Activated CD4-positive, CD25-positive, alpha-beta regulatory T cell treated with anti-CD3 and anti-CD28 coated beads, Interleukin-2, amount 50 U/mL, for 24 hours (primary cell): ENCODE data around the gene POLR2L.

Experiments used
- ATAC-seq, 2 donors: fragments of 150-1000 bp; cut with Tn5 transposase; one replicate each; pipeline ENCODE4 v1.10.0; 2021; ENCODE audit warnings: mild to moderate bottlenecking in 1 of 2, moderate library complexity in 1 of 2

The POLR2L gene

DNA sequence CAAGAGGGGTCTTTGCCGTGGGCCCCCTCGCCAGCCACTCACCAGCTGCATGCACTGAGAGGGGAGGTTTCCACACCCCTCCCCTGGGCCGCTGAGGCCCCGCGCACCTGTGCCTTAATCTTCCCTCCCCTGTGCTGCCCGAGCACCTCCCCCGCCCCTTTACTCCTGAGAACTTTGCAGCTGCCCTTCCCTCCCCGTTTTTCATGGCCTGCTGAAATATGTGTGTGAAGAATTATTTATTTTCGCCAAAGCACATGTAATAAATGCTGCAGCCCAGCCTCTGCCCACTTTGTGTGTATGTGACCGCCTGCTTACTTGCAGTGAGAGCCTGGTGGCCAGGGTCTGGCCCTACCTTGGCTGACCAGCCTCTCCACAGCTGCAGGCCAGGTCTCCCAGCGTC, 17.4 kb downstream of the POLR2L start:
- no peak for ATAC-seq

DNA sequence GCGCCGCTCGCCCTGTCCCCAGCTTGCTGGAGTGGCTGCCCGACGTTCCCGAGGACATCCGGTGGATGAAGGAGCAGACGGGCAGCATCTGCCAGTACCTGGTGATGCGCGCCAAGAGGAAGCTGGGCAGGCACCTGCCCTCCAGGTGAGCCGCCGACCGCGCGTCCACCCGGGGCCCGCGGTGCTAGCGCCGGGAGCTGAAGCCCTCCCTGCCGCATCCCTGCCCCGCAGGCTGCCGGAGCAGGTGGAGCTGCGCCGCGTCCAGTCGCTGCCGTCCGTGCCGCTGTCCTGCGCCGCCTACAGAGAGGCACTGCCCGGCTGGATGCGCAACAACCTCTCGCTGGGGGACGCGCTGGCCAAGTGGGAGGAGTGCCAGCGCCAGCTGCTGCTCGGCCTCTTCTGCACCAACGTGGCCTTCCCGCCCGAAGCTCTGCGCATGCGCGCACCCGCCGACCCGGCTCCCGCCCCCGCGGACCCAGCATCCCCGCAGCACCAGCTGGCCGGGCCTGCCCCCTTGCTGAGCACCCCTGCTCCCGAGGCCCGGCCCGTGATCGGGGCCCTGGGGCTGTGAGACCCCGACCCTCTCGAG, 17.9 kb downstream of the POLR2L start:
- no peak for ATAC-seq

DNA sequence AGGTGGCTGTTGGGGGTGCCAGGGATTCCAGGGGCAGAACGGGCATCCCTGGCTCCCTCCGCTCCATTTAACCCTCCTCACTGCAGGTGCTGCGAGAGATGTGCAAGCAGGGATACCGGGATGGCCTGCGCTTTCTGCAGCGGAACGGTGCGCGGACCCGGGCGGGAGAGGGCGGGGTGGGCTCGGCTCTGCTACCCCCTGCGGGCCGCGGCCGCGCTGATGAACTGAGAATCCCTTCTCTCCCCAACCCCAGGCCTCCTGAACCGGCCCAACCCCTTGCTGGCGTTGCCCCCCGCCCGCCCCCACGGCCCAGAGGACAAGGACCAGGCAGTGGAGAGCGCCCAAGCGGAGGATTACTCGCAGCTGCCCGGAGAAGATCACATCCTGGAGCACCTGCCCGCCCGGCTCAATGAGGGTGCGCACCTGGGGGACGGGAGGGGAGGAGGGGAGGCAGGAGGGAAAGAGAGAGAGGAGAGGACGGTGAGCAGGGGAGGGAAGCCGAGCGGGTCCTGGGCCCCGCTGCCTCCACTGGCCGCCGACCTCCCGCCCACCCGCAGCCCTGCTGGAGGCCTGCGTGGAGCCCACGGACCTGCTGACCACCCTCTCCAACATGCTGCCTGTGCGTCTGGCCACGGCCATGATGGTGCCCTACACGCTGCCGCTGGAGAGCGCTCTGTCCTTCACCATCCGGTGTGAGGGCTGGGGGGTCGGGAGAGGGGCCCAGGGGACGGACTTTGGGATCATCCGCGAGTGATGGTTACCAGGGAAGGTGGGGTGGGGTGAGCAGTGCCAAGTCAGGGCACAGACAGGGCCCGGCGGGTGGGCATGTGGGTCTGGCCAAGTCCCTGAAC, 18.7 kb downstream of the POLR2L start:
- ATAC-seq = no peak

DNA sequence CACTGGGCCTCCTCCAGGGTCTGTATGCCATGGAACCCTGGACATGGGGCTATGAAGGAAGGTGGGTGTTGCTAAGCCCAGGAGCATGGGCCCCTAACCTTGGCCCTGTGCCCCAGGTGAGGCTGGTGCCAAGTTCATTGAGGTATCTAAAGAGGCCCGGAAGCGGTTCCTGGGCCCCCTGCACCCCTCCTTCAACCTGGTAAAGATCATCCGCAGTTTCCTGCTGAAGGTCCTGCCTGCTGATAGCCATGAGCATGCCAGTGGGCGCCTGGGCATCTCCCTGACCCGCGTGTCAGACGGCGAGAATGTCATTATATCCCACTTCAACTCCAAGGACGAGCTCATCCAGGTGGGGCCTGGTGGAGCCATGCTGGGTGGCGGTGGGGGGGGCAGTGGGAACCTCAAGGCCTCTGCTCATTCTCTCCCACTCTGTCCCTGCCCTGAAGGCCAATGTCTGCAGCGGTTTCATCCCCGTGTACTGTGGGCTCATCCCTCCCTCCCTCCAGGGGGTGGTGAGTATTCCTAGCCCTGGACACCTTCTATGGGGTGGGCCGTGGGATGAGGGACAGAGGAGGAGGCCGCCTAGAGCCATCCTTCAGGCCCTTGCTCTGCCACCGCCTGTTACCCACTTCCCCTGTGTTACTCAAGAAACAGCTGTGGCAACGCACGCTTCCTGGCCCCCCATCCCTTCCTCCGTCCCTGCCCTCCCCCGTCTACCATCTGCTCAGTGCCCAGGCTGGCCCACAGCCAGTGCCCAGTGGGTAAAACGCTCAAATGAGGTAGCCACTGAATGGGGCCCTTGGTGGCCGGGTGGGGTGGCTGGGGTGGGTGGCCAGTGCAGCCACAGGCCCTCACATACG, 20.6 kb downstream of the POLR2L start:
- ATAC-seq = no peak

DNA sequence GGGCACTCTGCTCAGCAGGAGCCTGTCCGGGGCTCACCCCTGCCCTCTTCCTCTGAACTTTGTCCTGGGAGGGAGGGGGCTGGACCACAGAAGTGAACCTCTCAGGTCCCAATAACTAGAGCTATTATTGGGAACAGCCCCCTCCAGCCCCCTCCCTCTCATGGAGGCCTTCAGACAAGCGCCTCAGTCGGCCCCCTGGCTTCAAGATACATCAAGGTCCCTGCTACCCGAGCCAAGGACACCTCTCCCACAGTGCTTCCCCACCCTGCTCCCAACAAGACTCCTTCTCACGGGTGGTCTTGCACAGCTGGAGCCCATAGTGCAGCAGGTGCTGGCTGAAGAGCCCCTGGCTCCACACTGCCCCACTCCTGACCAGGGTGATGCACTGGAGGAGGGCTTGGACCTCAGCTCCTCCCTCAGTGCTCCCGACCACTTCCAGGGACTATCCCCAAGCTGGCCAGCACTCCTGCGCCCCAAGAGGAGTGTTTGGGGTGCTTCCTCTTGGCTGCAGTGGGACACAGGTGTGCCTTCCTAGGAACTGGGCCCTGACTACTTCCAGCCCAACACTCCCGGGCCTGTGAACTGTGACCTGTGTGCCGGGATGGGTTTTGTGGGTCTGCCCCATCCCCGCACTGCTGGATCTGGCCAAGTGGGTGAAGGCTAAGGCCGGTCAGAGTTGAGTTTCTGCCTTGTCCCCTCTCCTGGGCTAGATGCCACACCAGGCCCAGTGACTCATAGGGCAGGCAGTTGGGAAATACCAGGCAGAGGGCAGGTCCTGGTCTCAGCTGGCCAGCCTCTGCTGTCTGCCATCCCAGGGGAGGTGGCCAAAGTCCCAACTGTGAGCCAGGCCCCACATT, 21.4 kb downstream of the POLR2L start:
- no peak for ATAC-seq

DNA sequence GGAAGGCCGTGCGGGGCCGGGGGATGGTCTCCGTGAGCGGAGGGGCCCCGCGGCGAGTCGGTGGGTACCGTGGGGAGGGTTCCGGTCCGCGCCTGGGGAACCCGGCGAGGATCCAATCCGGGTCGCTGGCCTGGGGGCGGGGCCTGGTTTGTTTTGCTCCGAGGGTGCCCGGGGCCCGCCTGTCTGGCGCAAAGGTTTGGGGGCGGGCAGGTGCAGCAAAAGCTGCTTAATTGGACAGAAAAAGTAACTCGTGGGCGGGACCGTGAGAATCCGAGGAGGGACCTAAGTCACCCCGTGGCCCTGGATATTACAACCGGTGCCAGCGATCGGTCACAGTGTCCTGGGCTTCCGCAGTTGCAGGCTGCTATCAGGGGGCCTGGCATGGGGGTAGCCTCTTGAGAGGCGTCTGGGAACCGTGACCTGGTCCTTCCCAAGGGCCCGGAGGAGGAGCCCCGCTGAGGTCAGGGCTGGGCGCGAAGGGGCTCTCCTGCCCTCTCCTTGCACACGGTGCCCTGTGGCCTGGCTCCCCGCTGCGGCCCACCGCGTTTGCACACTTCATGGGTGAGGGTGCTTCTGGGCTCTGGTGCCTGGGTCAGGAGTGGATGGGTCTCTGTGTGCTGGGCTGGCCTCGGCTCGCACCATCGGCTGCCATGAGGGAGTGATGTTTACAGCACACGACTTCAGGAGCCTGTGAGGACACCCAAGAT, 22.2 kb downstream of the POLR2L start:
- ATAC-seq = peak; percentile 75 to 77

DNA sequence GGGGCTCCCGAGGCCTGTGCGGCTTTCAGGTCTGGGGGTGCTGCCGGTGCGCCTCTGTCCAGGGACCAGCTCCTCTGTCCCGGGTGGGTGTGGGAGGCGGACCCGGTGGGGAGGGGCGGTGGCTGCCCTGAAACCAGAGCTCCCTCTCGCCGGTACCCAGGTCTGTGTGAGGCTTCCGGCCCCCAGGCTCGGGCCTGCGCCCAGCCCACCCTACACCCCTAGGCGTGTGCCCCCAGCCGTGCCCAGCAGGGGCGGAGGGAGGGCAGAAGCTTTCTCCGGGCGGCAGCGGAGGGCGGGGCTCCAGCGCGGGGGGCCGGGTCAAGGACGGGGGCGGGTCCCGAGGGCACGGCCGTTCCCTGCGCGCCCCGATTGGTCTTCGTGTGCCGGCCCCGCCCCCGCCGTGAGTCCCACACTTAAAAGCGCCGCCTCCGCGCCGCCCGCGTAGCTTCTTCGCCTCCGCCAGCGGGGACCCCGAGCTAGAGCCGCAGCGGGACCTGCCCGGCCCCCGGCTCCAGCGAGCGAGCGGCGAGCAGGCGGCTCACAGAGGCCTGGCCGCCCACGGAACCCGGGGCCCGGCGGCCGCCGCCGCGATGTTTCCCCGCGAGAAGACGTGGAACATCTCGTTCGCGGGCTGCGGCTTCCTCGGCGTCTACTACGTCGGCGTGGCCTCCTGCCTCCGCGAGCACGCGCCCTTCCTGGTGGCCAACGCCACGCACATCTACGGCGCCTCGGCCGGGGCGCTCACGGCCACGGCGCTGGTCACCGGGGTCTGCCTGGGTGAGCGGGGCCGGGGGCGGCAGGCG, 23.0 kb downstream of the POLR2L start:
- ATAC-seq = peak; percentile 71 to 79

DNA sequence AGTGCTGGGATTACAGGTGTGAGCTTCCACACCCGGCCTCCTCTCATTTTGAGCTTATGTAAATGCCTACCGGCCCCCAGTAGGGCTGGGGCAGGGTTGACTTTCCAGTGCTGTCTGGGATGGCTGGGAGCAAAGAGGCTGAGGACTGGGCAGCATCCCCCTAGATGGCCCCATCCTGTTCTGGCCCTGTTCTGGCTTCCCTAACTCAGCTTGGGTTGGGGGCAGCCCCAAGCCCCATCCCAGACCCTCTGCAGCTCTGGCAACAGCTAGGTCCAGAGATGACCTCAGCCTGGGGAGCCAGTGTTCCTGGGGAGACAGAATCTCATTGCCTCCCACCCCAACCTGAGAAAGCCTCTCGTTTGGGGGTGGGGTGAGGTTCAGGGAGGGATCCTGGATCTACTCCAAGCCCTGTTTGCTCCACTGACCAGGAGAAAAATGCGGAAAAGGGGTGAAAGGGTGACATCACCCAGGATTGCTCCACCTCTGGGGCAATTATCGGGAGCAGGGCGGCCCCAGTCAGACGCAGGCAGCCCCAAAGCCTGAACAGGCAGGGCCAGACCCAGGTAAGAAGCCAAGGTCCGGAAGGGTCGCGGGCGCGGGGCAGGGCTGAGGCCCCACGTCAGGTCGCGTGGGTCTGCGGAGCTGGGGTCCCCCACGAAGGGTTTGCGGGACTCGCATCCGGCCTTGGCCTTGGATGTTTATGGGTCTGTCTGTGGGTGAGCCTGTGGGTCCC, 23.8 kb downstream of the POLR2L start, which contains the start of gene PNPLA2:
PNPLA2 (plus strand) TSS at position 519 of the 733 bp plus-strand sequence. CDS start 805 bp downstream, outside the sequence.
- no peak for ATAC-seq

DNA sequence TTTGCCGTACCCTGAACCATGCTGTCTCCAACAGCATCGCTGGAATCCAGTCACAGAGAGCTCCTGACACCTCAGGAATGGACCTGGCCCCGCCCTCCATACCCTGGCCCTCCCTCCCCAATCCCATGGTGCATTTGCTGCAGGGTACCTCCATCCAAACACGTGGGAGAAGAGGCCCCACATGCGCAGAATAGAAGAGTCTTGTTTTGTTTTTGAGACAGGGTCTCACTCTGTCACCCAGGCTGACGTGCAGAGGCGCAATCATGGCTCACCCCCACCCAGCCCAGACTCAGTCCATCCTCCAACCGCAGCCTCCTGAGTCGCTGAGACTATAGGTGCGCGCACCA, 25.9 kb downstream of the POLR2L start:
- ATAC-seq = no peak

DNA sequence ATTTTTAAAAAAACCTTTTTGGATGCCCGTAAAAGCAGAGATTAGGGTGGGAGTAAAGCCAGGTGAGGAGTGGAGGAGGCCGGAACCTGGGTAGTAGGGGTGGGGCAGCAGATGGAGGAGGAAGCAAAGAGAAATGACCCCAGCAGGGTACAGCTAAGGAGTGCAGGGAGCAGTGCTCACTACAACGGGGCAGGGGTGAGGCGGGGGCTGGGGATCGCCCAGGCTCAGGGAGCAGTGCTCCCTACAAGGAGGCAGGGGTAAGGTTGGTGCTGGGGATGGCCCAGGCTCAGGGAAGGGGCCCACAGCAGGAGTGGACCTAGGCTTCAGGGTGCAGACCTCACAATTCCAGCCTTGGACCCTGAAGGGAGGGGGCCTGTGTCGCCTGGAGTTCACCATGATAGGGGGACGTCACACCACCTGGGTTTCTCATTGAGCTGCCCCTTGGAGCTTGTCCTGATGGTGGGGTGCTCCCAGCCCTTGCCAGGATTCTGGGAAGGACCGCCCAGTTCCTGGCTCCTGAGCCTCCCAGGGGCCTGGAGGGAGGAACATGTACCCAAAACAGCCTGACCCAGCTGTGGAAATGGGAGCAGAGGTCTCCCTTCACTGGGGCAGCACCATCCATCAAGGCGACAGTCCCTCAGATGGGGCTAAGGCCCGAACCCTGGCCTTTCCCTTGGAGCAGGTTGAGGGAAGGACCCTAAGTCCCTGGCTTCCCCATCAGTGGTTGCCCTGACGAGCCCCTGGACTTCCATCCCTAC, 26.5 kb downstream of the POLR2L start:
- ATAC-seq = no peak

DNA sequence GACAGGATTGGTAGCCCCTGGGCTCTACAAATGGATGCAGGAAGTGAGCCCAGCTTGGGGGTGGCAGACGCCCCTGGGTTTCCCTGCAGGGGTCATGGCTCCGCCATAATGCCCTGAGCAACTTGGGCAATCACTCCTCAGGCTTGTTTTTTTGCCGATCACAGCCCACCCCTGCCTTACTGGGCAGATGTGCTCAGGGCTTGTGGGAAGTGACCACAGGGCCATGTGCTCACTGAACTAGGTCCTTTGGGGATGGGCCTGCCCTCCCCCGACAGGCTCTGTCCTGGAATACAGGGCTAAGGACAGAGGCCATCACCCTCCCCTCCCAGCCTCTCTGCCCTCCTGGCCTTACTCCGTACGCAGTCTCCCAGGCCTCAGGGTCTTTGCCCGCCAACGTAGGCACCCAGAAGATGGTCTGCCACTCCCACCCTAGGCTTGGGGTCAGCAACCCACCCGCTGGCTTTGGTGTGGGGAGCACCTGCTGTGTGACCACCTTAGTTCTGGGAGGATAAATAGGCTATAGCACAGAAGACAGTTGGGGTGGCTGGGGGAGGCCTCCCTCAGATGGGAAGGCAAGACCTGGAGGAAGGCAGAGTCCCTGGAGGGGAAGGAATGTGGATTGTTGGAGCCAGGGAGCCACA, 28.8 kb downstream of the POLR2L start:
- no peak for ATAC-seq

DNA sequence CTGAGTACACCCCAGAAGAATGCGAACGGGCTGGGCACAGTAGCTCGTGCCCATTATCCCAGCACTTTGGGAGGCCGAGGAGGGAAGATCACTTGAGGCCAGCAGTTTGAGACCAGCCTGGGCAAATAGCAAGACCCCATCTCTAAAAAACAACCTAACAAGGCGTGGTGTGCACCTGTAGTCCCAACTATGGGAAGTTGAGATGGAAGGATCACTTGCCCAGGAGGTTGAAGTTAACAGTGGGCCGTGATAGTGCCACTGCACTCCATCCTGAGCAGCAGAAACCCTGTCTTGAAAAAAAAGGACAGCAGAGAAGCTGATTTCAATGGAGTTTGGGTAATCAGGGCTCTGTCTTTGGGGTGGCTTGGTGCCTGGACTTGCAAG, 29.3 kb downstream of the POLR2L start:
- ATAC-seq = no peak

DNA sequence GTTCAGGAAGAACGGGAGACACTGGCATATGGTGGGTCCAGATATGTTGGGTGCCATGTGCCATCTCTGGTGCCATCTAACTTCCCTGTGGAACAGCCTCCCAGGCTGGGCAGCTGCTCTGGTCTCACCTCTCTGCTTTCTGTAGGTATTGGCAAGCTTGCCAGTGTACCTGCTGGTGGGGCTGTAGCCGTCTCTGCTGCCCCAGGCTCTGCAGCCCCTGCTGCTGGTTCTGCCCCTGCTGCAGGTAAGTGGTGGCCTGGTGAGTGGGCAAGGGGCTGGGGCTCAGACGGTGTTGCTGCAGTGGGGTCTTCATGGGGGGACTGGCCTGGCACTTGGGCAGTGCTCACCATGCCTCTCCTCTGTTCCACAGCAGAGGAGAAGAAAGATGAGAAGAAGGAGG, 29.9 kb downstream of the POLR2L start:
- ATAC-seq = no peak

DNA sequence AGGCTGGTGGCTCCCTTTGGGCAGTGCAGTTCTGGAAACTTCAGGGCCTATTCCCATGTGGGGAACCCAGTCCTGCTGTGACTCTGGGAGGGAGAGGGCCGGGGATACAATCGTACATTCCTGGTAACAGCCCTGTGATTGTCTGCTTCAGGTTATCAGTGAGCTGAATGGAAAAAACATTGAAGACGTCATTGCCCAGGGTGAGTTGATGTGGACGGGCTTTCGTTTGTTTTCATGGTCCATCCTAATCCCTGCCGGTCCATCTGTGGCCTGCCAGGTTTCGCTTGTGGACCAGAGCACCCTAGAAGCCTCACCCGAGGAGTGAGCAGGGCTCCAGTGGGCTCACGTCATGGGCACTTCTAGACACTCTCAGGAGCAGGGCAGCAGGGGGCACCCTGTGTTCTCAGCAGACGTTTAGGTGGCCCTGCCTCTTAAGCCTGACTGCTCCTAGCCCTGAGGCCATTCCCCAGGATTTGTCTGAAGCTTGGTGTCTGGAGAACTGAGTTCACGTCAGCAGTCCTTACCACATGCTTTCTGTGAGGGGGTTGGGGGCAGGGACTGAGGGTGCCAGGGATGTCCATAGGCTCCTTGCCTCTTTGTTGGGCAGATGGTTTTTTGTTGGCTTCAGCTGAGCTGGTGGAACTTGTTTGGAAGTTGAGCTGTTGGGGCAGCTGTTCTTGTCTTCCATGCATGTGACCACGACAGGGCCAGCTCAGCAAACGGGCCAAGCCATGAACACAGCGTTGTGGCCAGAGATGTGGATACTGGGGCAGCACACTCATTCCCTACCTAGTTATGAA, 30.7 kb downstream of the POLR2L start:
- no peak for ATAC-seq

DNA sequence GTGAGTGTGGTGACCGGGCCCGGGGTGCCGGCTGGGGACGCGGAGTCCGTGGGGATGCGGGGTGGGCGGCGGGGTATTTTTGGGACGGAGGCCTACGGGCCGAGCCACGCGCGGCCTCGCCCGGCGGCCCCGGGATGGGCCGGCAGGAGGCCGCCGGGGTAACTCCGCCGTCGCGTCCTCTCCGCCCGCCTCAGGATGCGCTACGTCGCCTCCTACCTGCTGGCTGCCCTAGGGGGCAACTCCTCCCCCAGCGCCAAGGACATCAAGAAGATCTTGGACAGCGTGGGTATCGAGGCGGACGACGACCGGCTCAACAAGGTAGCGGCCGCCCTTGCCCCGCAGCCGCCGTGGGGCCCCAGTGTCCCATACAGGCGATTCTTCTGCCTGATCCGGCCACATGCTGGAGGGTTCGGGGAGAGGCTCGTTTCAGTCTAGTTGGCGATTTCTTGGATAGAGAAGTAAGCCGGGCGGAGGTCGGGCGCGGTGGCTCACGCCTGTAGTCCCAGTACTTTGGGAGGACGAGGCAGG, 32.2 kb downstream of the POLR2L start:
- ATAC-seq = peak; percentile 2

DNA sequence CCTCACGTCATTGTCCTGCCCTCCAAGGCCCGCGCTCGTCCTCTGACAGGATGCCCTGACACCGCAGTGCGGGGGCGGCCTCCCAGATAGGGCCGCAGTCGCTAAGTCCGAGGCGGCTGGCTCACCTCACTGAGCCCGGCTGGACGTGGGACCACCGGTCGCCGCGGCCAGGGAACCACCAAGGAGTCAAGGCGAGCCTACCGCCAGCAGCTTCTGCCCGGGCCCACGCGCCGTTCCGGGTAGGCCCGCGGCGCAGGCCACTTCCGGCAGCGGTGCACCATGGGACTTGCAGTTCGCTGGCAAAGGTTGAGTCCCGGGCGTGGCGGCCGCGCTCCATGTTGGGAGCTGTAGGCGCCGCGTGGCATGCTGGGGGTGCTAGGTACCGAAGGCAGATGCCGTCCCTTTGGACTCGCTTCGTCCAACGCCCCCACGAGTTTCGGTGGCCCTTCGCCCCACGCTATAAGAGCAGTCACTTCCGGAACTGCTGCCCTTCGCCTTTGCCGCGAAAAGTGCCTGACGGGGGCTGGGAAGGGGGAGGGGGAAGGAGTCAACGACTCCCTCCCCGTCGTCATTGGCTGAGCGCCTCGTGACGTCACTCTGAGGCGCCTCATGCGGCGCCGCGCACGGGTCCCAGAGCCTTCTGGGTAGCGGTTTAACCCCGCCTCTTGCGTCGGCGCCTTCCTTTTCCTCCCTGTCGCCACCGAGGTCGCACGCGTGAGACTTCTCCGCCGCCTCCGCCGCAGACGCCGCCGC, 32.9 kb downstream of the POLR2L start, which contains the start of gene RPLP2:
RPLP2 (plus strand) TSS at position 681 of the 753 bp plus-strand sequence. CDS start 268 bp downstream, outside the sequence.
- peak; percentile 88 for ATAC-seq
